HEK293 (cell line): ENCODE results near the gene DDX39A.

ENCODE experiments used
- CTCF ChIA-PET: fragments of 350-600 bp; formaldehyde crosslinking; extraction: SDS; loops from one replicate; lab custom pipeline; 2021; ENCODE audit warnings: antibody characterized with exemption; lab: Yijun Ruan, JAX
- POLR2A ChIA-PET: fragments of 300-600 bp; formaldehyde crosslinking; extraction: SDS; loops from one replicate; lab custom pipeline; 2020; ENCODE audit warnings: antibody characterized with exemption, inconsistent platforms; lab: Yijun Ruan, JAX
- H3K27ac ChIP-seq: fragments of 200-500 bp; sonication (Bioruptor generic); 2 replicates; pipeline ENCODE4 v1.5.1; 2014; ENCODE audit warnings: low read depth, low read length, control low read depth, inconsistent platforms; ENCODE audit errors: extremely low read depth
- H3K36me3 ChIP-seq, 2 experiments: fragments of 200-500 bp in 1 of 2; sonication (Bioruptor generic) in 1 of 2; 1 replicate in 1 of 2; 2 replicates in 1 of 2; pipeline ENCODE4 v1.5.1; 2014 to 2017; ENCODE audit warnings: inconsistent platforms in 2 of 2, low read length in 2 of 2; ENCODE audit not compliant: control insufficient read depth in 2 of 2, insufficient read depth in 1 of 2
- H3K4me1 ChIP-seq: fragments of 200-500 bp; sonication (Bioruptor generic); 2 replicates; pipeline ENCODE4 v1.5.1; 2014; ENCODE audit warnings: mild to moderate bottlenecking, low read length, inconsistent platforms; ENCODE audit not compliant: control insufficient read depth, insufficient read depth
- H3K4me3 ChIP-seq: 2 replicates; pipeline ENCODE4 v1.5.1; 2011; ENCODE audit warnings: low read depth, mild to moderate bottlenecking, control low read depth, low read length, moderate library complexity
- H3K9me3 ChIP-seq: fragments of 200-500 bp; sonication (Bioruptor generic); 2 replicates; pipeline ENCODE4 v1.5.1; 2014; ENCODE audit warnings: low read depth, low read length, inconsistent platforms; ENCODE audit not compliant: control insufficient read depth, insufficient read depth
- GLIS1 ChIP-seq: fragments of 450-650 bp; formaldehyde crosslinking; IDR thresholded peaks from 2 replicates; pipeline ENCODE4 v1.5.1; 2016; ENCODE audit warnings: missing biosample characterization, missing genetic modification characterization
- KLF1 ChIP-seq: fragments of 450-650 bp; formaldehyde crosslinking; IDR thresholded peaks from 2 replicates; pipeline ENCODE4 v1.5.1; 2016; ENCODE audit warnings: missing biosample characterization, missing genetic modification characterization
- ZNF121 ChIP-seq: fragments of 450-650 bp; formaldehyde crosslinking; IDR thresholded peaks from 2 replicates; pipeline ENCODE4 v1.5.1; 2016; ENCODE audit warnings: missing biosample characterization, missing genetic modification characterization
- ZNF548 ChIP-seq: fragments of 450-650 bp; formaldehyde crosslinking; IDR thresholded peaks from 2 replicates; pipeline ENCODE4 v1.5.1; 2016; ENCODE audit warnings: missing biosample characterization, missing genetic modification characterization
- ZNF747 ChIP-seq: fragments of 450-650 bp; formaldehyde crosslinking; IDR thresholded peaks from 2 replicates; pipeline ENCODE4 v1.5.1; 2016; ENCODE audit warnings: missing biosample characterization, missing genetic modification characterization
- ZNF768 ChIP-seq: fragments of 450-650 bp; formaldehyde crosslinking; IDR thresholded peaks from 2 replicates; pipeline ENCODE4 v1.5.1; 2018; ENCODE audit warnings: missing biosample characterization, mild to moderate bottlenecking, missing genetic modification characterization
- TF ChIP-seq, protein P1 (sequence below): fragments of 450-650 bp; formaldehyde crosslinking; IDR thresholded peaks from 2 replicates; pipeline ENCODE4 v1.5.1; 2017; ENCODE audit warnings: missing biosample characterization, missing genetic modification characterization
- TF ChIP-seq, protein P2 (sequence below): fragments of 450-650 bp; formaldehyde crosslinking; IDR thresholded peaks from 2 replicates; pipeline ENCODE4 v1.5.1; 2016; ENCODE audit warnings: missing biosample characterization, missing genetic modification characterization
- TF ChIP-seq, protein P3 (sequence below): fragments of 450-650 bp; formaldehyde crosslinking; IDR thresholded peaks from 2 replicates; pipeline ENCODE4 v1.5.1; 2016; ENCODE audit warnings: missing biosample characterization, missing genetic modification characterization

Gene DDX39A

DNA sequence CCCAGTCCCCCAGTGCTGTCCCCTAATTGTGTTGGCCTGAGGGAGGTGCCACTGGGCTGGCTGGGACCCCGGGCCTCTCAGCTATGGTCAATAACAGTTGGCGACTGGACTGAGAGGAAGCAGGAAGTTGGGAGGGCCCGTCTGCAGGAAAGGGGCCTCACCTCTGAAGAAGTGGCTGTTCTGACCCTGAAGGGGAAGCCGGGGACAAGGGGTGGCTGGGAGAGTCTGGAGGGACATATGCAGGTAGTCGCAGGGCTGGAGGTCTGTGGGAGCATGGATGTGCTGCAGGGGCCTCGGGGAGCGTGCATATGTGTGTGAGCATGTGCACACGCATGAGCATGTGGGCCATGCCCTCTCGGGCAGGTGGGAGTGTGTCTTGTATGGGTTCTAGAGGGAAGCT is 19.9 kb upstream of the DDX39A start:
- TF ChIP-seq ZNF548 (tag by site-specific recombination) (0 out of 2 replicates have a peak, but pooled peaks have one; percentile 36), ZNF747 (tag by site-specific recombination) (no peak)
- Histone ChIP-seq H3K27ac (no peak overlapping the region), H3K36me3 (peaks cover 18 to 44% of the 10 kb centered on the region in 2 experiments), H3K9me3 (no peaks in the 10 kb centered on the region), H3K4me1 (0 out of 2 replicates have a peak, but pooled peaks cover 3% of the 10 kb centered on the region), H3K4me3 (no peak overlapping the region)
- ChIA-PET CTCF (interaction anchor here (0.6 to 1.2 kb wide), 2 partner anchors 34 to 68 kb away, joined by 3 to 4 read pairs; no protein-coding TSS in a partner anchor), POLR2A (interaction anchor here (0.6 to 1.6 kb wide), 3 partner anchors 14 to 1060 kb away, joined by 3 to 7 read pairs (median 3); partner anchors contain the start of gene ASF1B)

DNA sequence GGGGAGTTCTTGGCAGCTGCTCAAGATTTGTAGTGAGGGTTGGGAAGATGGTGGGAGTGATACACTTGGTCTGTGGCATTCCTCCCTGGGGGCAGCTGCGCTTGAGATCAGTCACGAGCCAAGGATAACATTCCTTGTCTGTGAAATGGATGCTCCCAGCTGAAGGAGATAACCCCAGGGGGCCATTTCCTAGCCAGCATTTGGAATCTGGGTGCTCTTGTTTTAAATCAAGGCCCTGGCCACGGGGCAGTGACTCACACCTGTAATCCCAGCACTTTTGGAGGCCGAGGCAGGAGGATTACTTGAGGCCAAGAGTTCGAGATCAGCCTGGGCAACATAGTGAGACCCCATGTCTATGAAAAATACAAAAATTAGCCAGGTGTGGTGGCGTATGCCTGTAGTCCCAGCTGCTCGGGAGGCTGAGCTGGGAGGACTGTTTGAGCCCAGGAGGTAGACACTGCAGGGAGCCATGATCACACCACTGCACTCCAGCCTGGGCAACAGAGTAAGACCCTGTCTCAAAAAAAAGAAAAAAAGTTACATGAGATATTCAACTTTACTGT is 18.5 kb upstream of the DDX39A start:
- CTCF ChIA-PET = interaction anchor here (0.6 to 0.7 kb wide), 3 partner anchors 28 to 187 kb away, joined by 3 to 4 read pairs (median 3); no protein-coding TSS in a partner anchor
- H3K27ac ChIP-seq = no peak overlapping the region
- H3K36me3 ChIP-seq = peaks cover 10 to 31% of the 10 kb centered on the region in 2 experiments; a peak in 2 of 3 replicates
- H3K4me1 ChIP-seq = 0 out of 2 replicates have a peak, but pooled peaks cover 5% of the 10 kb centered on the region
- H3K9me3 ChIP-seq = no peaks in the 10 kb centered on the region
- POLR2A ChIA-PET = interaction anchor here (0.6 to 0.8 kb wide), 4 partner anchors 81 to 862 kb away, joined by 3 to 8 read pairs (median 5); partner anchors contain the start of gene DNAJB1
- TF ChIP-seq ZNF121 (tag by site-specific recombination) (peak; percentile 99), GLIS1 (tag by site-specific recombination) (peak; percentile 24; the same call in 1 of the 2 replicates)
- TF ChIP-seq, protein P1, sequence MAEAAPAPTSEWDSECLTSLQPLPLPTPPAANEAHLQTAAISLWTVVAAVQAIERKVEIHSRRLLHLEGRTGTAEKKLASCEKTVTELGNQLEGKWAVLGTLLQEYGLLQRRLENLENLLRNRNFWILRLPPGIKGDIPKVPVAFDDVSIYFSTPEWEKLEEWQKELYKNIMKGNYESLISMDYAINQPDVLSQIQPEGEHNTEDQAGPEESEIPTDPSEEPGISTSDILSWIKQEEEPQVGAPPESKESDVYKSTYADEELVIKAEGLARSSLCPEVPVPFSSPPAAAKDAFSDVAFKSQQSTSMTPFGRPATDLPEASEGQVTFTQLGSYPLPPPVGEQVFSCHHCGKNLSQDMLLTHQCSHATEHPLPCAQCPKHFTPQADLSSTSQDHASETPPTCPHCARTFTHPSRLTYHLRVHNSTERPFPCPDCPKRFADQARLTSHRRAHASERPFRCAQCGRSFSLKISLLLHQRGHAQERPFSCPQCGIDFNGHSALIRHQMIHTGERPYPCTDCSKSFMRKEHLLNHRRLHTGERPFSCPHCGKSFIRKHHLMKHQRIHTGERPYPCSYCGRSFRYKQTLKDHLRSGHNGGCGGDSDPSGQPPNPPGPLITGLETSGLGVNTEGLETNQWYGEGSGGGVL (tag by site-specific recombination) = no peak
- H3K4me3 ChIP-seq = no peak overlapping the region

DNA sequence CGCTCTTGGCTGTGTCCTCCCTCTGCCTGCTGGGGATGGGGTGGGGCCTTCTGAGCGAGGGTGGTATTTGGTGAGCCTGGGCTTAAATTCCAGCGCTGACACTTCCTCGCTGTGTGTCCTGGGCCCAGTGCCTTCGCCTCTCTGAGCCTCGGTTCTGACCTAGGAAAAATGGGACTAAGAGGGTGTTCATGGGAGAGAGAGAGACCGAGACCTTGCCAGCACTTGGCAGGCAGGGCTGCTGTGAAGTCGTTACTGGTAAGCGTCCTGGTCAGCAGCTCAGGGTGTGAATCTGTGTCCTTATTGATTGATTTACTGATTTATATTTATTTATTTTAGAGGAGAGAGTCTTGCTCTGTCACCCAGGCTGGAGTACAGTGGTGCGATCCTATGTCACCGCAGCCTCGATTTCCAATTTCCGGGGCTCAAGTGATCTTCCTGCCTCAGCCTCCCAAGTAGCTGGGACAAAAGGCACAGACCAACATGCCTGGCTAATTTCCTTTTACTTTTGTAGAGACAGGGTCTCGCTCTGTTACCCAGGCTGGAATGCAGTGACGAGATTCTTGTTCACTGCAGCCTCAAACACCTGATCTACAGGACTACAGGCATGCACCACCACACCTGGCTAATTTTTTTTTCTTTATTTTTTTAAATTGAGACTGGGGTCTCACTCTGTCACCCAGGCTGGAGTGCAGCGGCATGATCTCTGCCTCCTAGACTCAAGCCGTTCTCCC is 16.3 kb upstream of the DDX39A start:
- no peak overlapping the region for H3K4me3 ChIP-seq
- CTCF ChIA-PET = interaction anchor here (1.3 to 1.4 kb wide), 2 partner anchors 29 to 301 kb away, joined by 3 to 8 read pairs; no protein-coding TSS in a partner anchor
- POLR2A ChIA-PET = interaction anchor here (0.5 to 0.6 kb wide), 2 partner anchors 74 to 572 kb away, joined by 3 read pairs; no protein-coding TSS in a partner anchor
- peaks cover 0 to 11% of the 10 kb centered on the region in 2 experiments; a peak in 2 of 3 replicates for H3K36me3 ChIP-seq
- no peak overlapping the region for H3K27ac ChIP-seq
- no peaks in the 10 kb centered on the region for H3K9me3 ChIP-seq
- TF ChIP-seq, protein P2, sequence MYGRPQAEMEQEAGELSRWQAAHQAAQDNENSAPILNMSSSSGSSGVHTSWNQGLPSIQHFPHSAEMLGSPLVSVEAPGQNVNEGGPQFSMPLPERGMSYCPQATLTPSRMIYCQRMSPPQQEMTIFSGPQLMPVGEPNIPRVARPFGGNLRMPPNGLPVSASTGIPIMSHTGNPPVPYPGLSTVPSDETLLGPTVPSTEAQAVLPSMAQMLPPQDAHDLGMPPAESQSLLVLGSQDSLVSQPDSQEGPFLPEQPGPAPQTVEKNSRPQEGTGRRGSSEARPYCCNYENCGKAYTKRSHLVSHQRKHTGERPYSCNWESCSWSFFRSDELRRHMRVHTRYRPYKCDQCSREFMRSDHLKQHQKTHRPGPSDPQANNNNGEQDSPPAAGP (tag by site-specific recombination) = 0 out of 2 replicates have a peak, but pooled peaks have one; percentile 54
- TF ChIP-seq KLF1 (tag by site-specific recombination) (peak; percentile 57; the same call in 1 of the 2 replicates), ZNF768 (tag by site-specific recombination) (peak; percentile 91; the same call in 1 of the 2 replicates)
- TF ChIP-seq, protein P3, sequence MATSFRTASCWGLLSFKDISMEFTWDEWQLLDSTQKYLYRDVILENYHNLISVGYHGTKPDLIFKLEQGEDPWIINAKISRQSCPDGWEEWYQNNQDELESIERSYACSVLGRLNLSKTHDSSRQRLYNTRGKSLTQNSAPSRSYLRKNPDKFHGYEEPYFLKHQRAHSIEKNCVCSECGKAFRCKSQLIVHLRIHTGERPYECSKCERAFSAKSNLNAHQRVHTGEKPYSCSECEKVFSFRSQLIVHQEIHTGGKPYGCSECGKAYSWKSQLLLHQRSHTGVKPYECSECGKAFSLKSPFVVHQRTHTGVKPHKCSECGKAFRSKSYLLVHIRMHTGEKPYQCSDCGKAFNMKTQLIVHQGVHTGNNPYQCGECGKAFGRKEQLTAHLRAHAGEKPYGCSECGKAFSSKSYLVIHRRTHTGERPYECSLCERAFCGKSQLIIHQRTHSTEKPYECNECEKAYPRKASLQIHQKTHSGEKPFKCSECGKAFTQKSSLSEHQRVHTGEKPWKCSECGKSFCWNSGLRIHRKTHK (tag by site-specific recombination) = no peak
- H3K4me1 ChIP-seq = 0 out of 2 replicates have a peak, but pooled peaks cover 5% of the 10 kb centered on the region
